Measurements from ENCODE around the gene SORL1-AS1.

Gene SORL1-AS1

DNA sequence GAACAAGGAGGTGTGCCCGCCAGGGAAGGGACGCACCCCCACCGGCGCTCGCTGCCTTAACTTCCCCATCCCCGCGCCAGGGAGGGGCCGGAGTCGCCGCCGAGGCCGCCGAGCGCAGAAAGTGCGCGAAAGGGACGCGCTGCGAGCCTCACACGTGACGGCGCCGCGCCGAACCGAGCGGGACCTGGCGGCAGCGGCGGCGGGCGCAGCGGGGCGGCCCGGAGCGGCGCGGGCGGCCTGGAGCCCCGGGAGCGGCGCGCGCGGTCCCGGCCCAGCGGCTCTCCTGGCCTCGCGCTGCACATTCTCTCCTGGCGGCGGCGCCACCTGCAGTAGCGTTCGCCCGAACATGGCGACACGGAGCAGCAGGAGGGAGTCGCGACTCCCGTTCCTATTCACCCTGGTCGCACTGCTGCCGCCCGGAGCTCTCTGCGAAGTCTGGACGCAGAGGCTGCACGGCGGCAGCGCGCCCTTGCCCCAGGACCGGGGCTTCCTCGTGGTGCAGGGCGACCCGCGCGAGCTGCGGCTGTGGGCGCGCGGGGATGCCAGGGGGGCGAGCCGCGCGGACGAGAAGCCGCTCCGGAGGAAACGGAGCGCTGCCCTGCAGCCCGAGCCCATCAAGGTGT, 670 bp downstream of the SORL1-AS1 start, which contains the start of gene SORL1:
Gene SORL1, plus strand, starts transcription at position 329 of the 623 bp plus-strand sequence. Its CDS starts 18 bp downstream, at position 347.
- DNase-seq (ENCODE audit: low read depth) = peak; percentile 66

DNA sequence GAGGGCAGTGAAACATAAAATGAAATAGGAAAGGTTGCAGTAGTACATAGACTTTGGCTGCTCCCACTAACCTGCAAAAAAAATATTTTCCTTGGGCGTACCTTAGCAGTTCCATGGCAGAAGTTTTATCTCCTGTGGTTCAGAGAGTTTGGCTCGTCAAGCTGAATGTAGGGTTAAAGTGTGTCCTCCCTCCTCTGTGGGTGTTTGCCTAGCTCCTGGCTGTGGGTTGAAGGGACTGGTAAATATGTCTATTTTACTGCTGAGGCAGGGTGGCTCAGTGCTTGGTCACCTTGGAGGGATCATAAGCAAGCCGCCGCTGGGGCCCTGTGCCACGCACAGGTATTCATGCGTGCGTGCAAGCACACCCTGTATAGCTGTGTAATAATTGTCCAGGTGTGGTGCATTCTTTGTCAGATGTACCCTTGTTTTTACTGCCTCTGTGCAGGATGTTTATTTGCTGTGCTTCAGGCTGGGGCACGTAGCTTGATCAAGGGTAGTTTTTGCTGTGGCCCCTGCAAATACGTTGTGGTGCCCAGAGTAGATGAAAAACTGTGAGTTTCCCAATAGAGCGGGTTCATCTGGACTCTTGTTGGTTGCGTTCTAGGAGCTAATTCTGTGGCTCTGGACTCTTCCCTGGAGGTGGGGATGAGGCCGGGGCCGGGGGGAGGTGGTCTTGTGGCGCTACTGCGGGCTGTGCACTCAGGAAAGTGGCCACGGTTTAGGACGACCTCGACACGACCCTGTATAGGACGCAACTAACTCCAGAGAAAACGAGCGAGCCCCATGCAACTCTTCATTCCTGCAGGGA, 1.4 kb downstream of the SORL1-AS1 start:
- DNase-seq (ENCODE audit: low read depth) = no peak

GRCh38 chr11:121450401-121450800, 2.4 kb downstream of the SORL1-AS1 start:
- no peak for DNase-seq (ENCODE audit: low read depth)

- no peak for DNase-seq (ENCODE audit: low read depth)
These were observed 3.1 kb downstream of the SORL1-AS1 start for GRCh38 chr11:121449626-121450025.

DNA sequence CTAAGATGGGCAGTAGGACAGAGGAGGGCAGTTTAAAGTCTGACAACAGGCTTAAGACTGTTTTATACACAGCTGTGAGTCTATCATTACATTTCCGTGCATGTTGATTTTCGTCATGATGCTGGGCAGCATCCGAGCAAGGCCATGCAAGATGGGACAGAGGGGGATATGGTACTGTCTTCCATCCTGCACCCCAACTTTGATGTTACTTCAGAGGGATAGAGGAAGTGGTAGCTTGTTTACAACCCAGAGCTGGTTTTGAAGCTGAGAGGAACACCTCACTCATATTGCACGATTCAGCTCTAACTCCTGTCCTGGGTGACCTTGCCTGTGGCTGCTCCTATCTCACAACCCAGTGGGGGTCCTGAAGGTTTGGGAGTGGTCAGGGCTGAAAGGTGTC, 3.6 kb downstream of the SORL1-AS1 start:
- DNase-seq (ENCODE audit: low read depth) = no peak

GRCh38 chr11:121448431-121448941, 4.3 kb downstream of the SORL1-AS1 start:
- no peak for DNase-seq (ENCODE audit: low read depth)

DNA sequence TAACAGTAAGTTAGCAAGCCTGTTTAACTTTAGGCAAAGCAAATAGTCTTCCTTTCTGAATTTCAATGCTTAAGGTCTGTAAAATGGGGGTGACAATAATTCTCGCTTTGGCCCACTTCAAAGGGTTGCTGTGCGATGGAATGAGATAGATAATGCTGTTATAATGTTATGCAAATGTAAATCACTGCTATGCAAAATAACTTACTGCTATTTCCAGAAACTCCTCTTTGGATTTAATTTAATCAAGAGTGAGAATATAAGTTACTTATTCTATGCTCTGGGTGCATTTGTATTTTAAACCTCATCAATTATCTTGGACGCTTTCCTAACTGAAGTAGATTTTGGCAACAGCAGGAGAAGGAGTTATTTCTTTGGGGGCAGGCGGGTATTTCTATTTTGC, 4.8 kb downstream of the SORL1-AS1 start:
- no peak for DNase-seq (ENCODE audit: low read depth)

DNA sequence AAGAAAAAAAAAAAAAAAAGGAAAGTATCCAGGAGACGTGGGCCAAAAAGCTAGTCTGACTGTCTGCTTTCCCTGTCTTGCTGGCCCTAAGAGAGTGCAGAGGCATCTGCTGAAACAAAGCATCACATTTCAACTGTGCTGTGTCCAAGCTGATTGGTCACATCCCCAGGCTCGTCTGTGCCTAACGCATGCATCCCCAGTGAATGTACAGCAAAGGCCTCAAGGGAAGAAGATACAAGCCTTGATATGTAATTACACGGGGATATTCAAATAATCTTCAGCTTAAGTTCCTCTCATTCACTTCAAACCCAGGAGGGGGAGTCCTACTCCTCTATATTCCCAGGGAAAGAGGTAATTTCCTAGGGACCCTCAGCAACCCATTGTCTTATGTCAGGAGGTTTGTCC, 6.0 kb downstream of the SORL1-AS1 start:
- DNase-seq (ENCODE audit: low read depth) = no peak

DNA sequence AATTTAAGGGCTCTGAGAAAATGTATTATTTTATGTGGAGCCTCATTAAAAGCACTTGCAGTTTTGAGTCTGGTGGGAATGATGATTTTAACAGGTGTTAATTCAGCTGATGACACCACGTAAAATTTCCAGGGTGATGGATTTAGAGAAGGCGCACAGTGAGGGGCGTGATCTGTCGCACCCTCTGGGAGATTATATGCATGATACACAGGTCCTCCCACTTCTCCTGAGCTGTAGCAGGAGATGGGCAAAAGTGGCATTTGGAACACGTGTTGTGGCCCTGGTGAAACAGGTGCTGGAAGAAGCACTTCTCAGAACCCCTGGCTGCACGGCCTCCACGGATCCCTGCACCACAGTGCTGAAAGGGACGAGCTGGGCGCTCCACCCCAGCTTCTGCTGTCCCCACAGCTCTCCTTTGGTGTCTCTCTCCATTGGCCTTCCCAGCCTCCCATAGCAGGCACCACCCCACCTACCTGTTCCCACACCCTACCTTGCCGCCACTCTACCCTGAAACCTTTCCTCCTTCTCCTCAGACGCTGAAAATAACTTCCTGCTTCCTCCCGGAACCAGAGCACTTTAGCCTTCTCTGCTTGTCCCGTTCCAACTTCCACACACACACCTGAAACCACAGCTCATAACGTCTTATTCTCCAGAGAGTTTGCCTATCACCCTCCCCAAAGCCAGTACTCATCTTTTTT, 7.5 kb downstream of the SORL1-AS1 start:
- DNase-seq (ENCODE audit: low read depth) = no peak

- DNase-seq (ENCODE audit: low read depth) = no peak
These were observed 8.2 kb downstream of the SORL1-AS1 start for GRCh38 chr11:121444526-121444925.

DNA sequence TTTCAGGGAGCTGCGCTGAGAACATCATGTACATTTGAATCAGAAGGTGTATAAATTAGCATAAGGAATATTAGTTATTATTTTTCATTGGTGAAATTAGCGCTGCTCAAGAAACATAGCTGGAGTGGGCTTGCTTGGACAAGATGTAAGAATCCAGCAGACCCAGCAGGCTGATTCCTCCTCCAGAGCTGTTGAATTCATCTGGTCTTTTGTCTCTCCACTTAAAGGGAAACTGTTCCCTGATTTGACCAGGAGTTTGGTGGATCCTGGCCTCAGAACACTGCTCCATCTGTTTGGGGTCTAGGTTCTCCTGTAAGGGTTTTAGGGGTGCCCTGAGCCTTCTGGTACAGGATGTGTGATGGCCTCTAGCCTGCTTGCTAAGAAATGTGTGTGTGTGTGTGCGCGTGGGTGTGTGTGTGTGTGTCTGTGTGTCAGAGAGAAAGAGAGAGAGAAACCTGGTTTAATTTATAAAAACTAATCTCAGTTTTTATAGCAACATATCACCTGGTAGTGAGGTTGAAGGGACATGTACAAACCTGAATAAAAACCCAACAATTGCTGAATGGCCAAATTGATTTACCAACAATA, 9.0 kb downstream of the SORL1-AS1 start:
- DNase-seq (ENCODE audit: low read depth) = no peak

DNA sequence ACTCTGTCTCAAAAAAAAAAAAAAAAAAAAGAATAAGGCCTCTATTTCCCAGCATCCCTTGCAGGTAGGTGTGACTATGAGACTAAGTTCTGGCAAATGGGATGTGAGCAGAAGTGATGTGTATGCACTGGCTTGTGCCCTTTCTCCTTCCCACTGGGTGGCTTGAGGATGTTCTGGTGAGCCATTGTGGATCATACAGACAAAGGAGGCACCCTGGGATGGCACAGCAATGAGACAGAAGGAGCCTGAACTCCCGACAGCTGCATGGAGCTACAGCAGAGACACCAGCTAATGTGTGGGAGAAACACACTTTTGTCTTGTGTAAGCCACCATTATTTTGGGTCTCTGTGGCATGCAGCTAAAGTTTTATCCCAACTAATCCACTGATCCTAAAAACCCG, 11.2 kb downstream of the SORL1-AS1 start:
- no peak for DNase-seq (ENCODE audit: low read depth)

GRCh38 chr11:121439759-121440158, 13.0 kb downstream of the SORL1-AS1 start:
- no peak for DNase-seq (ENCODE audit: low read depth)

GRCh38 chr11:121439337-121439736, 13.4 kb downstream of the SORL1-AS1 start:
- no peak for DNase-seq (ENCODE audit: low read depth)

GRCh38 chr11:121437686-121438078, 15.1 kb downstream of the SORL1-AS1 start:
- DNase-seq (ENCODE audit: low read depth) = no peak

GRCh38 chr11:121437018-121437685, 15.6 kb downstream of the SORL1-AS1 start:
- DNase-seq (ENCODE audit: low read depth) = no peak

GRCh38 chr11:121435551-121436511, 16.9 kb downstream of the SORL1-AS1 start:
- DNase-seq (ENCODE audit: low read depth) = no peak

GRCh38 chr11:121435132-121435531, 17.6 kb downstream of the SORL1-AS1 start:
- DNase-seq (ENCODE audit: low read depth) = no peak

DNA sequence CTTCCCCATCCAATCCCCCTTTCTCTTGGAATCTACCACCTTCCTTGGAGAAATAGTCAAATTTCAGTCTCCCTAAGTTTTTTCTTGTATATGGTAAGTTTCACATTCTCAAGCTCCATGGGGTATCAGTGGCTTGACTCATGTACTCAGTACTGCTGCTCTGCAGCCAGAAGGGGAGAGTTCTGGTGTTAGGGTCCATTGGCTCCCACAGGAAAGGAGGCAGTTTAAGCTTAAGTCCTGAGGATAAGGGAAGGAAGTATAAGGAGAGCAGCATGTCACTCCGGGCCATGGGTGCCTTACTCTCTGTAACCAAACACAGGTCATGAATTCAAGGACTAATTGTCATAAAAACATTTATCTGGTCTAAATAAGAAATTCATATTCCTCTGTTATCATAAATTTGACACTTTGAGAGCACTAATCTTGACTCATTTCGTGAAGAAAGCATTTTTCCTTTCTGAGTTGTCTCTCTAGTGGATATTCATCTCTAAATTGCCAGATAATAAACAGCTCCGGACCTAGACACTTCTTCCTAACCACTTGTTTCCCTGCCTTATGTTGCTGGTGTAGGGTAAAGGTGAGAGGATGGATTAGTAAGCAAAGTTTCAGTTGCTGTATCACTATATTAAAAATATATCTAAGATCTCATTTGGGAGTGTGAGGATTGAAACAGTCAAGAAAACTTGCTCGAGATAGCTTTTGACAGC, 20.8 kb downstream of the SORL1-AS1 start:
- no peak for DNase-seq (ENCODE audit: low read depth)

GRCh38 chr11:121429556-121429955, 23.2 kb downstream of the SORL1-AS1 start:
- DNase-seq (ENCODE audit: low read depth) = no peak

All from activated T-helper 1 cell treated with Interleukin-2 at 50 U/mL for 16 hours (primary cell).